HAP-1 (cell line): Measurements from ENCODE around the gene MKI67.
A peak's percentile ranks its signal among the peaks of the same experiment; 100 is the strongest.
"Not testable (repeated sequence)": the region's sequence is repeated elsewhere in the genome, so short reads cannot be mapped to it uniquely, and the experiment has no call there.

ENCODE experiments used
- DNase-seq, 2 experiments: peaks; one replicate each; pipeline ENCODE4 v3.0.0-alpha.2; 2016 to 2020; ENCODE audit warnings: low spot score in 2 of 2
- H3K27me3 ChIP-seq: fragments of 250-450 bp; sonication (Bioruptor Pico); 2 replicates; pipeline ENCODE4 v1.5.1; 2020; ENCODE audit warnings: low read depth, mild to moderate bottlenecking, moderate library complexity
- H3K36me3 ChIP-seq: fragments of 250-450 bp; sonication (Bioruptor Pico); replicated peaks from 2 replicates; pipeline ENCODE4 v1.5.1; 2020; ENCODE audit warnings: mild to moderate bottlenecking
- H3K4me1 ChIP-seq: fragments of 250-450 bp; sonication (Bioruptor Pico); 2 replicates; pipeline ENCODE4 v1.5.1; 2020; ENCODE audit warnings: mild to moderate bottlenecking
- H3K4me3 ChIP-seq: fragments of 250-450 bp; sonication (Bioruptor Pico); 2 replicates; pipeline ENCODE4 v1.5.1; 2020; ENCODE audit warnings: mild to moderate bottlenecking, moderate library complexity
- H3K9me3 ChIP-seq: fragments of 250-450 bp; sonication (Bioruptor Pico); 2 replicates; pipeline ENCODE4 v1.5.1; 2020; ENCODE audit warnings: mild to moderate bottlenecking, moderate library complexity
- in situ Hi-C: fragments of 300-500 bp; cut with MboI; formaldehyde crosslinking; loops from 3 replicates; pipeline ENCODE4 v1.14.3; 2020; ENCODE audit warnings: low sequenced_read_pairs, inconsistent platforms, mixed read lengths

MKI67 gene

GRCh38 chr10:128125944-128126764, at the start of gene MKI67:
TSS of gene MKI67 (minus strand) at chr10:128126423. CDS start at chr10:128125667, 756 bp downstream.
- no peaks in the 10 kb centered on the region for H3K27me3 ChIP-seq
- no peaks in the 10 kb centered on the region for H3K9me3 ChIP-seq
- DNase-seq: peak; percentile 91 to 93
- H3K4me3 ChIP-seq: peak within 1 kb of the TSS; percentile 88
- H3K4me1 ChIP-seq: peaks cover 24% of the 10 kb centered on the region
- peaks cover 40% of the 10 kb centered on the region for H3K36me3 ChIP-seq
- in situ Hi-C loops: loop anchor here (25.0 kb wide), 1 partner anchor 1836 kb away; the partner anchor contains the start of gene EBF3

- no peak overlapping the region for H3K4me3 ChIP-seq
- H3K4me1 ChIP-seq: no peaks in the 10 kb centered on the region
- H3K36me3 ChIP-seq: no peaks in the 10 kb centered on the region
- no peaks in the 10 kb centered on the region for H3K9me3 ChIP-seq
- peaks cover 5% of the 10 kb centered on the region; the same call in 1 of the 2 replicates for H3K27me3 ChIP-seq
- no peak for DNase-seq
- in situ Hi-C loops: no loop called here
These were observed 48.6 kb upstream of the MKI67 start for GRCh38 chr10:128174581-128175559.

- no peaks in the 10 kb centered on the region for H3K36me3 ChIP-seq
- no peaks in the 10 kb centered on the region for H3K27me3 ChIP-seq
- no peak overlapping the region for H3K4me3 ChIP-seq
- H3K9me3 ChIP-seq: no peaks in the 10 kb centered on the region
- no peaks in the 10 kb centered on the region; the same call in 1 of the 2 replicates for H3K4me1 ChIP-seq
- DNase-seq: no peak
- in situ Hi-C loops: no loop called here
These were observed 47.2 kb upstream of the MKI67 start for GRCh38 chr10:128173386-128173785.

GRCh38 chr10:128172756-128173155, 46.5 kb upstream of the MKI67 start:
- Histone ChIP-seq H3K4me3 (no peak overlapping the region), H3K4me1 (no peaks in the 10 kb centered on the region; the same call in 1 of the 2 replicates), H3K9me3 (no peaks in the 10 kb centered on the region), H3K27me3 (no peaks in the 10 kb centered on the region), H3K36me3 (no peaks in the 10 kb centered on the region)
- in situ Hi-C loops: no loop called here
- DNase-seq: no peak

- no peak for DNase-seq
- no peaks in the 10 kb centered on the region; the same call in 1 of the 2 replicates for H3K4me1 ChIP-seq
- in situ Hi-C loops: no loop called here
- no peaks in the 10 kb centered on the region for H3K27me3 ChIP-seq
- no peaks in the 10 kb centered on the region for H3K9me3 ChIP-seq
- H3K4me3 ChIP-seq: no peak overlapping the region
- no peaks in the 10 kb centered on the region for H3K36me3 ChIP-seq
These were observed 43.7 kb upstream of the MKI67 start for GRCh38 chr10:128169811-128170379.

GRCh38 chr10:128167926-128168520, 41.8 kb upstream of the MKI67 start:
- H3K9me3 ChIP-seq: no peaks in the 10 kb centered on the region
- in situ Hi-C loops: no loop called here
- DNase-seq: peak in 1 of 2 experiments; percentile 33

GRCh38 chr10:128167123-128167522, 40.9 kb upstream of the MKI67 start:
- in situ Hi-C loops: not testable (repeated sequence)

More at GRCh38 chr10:128167926-128168520, 41.8 kb upstream of the MKI67 start:
- Histone ChIP-seq H3K4me1 (no peaks in the 10 kb centered on the region; the same call in 1 of the 2 replicates), H3K27me3 (no peaks in the 10 kb centered on the region), H3K4me3 (no peak overlapping the region), H3K36me3 (no peaks in the 10 kb centered on the region)

GRCh38 chr10:128166151-128166550, 39.9 kb upstream of the MKI67 start:
- no peak overlapping the region for H3K4me3 ChIP-seq
- in situ Hi-C loops: no loop called here
- H3K4me1 ChIP-seq: no peaks in the 10 kb centered on the region; the same call in 1 of the 2 replicates
- no peaks in the 10 kb centered on the region for H3K27me3 ChIP-seq
- H3K9me3 ChIP-seq: no peaks in the 10 kb centered on the region
- no peaks in the 10 kb centered on the region for H3K36me3 ChIP-seq
- no peak for DNase-seq

More at GRCh38 chr10:128167123-128167522, 40.9 kb upstream of the MKI67 start:
- H3K4me3 ChIP-seq, H3K27me3 ChIP-seq, H3K4me1 ChIP-seq, DNase-seq, H3K36me3 ChIP-seq, H3K9me3 ChIP-seq: not testable (repeated sequence)

- Histone ChIP-seq H3K36me3 (no peaks in the 10 kb centered on the region), H3K9me3 (no peaks in the 10 kb centered on the region), H3K4me3 (no peak overlapping the region), H3K27me3 (no peaks in the 10 kb centered on the region), H3K4me1 (no peaks in the 10 kb centered on the region; the same call in 1 of the 2 replicates)
- in situ Hi-C loops: no loop called here
- DNase-seq: no peak
These were observed 39.3 kb upstream of the MKI67 start for GRCh38 chr10:128165536-128165935.

GRCh38 chr10:128163701-128164100, 37.5 kb upstream of the MKI67 start:
- Histone ChIP-seq H3K27me3 (no peaks in the 10 kb centered on the region), H3K4me3 (no peak overlapping the region), H3K9me3 (no peaks in the 10 kb centered on the region), H3K36me3 (no peaks in the 10 kb centered on the region), H3K4me1 (no peaks in the 10 kb centered on the region; the same call in 1 of the 2 replicates)
- in situ Hi-C loops: no loop called here
- no peak for DNase-seq

- no peaks in the 10 kb centered on the region for H3K9me3 ChIP-seq
- in situ Hi-C loops: no loop called here
- DNase-seq: no peak
- H3K27me3 ChIP-seq: no peaks in the 10 kb centered on the region
- H3K4me1 ChIP-seq: no peaks in the 10 kb centered on the region
- no peak overlapping the region for H3K4me3 ChIP-seq
- H3K36me3 ChIP-seq: no peaks in the 10 kb centered on the region
These were observed 34.8 kb upstream of the MKI67 start for GRCh38 chr10:128161031-128161430.

- no peak for DNase-seq
- H3K4me1 ChIP-seq: no peaks in the 10 kb centered on the region
- no peaks in the 10 kb centered on the region for H3K27me3 ChIP-seq
- no peaks in the 10 kb centered on the region for H3K36me3 ChIP-seq
- H3K4me3 ChIP-seq: no peak overlapping the region
- in situ Hi-C loops: no loop called here
- no peaks in the 10 kb centered on the region for H3K9me3 ChIP-seq
These were observed 34.1 kb upstream of the MKI67 start for GRCh38 chr10:128160297-128160711.
